ENCODE results near the gene DLEU7. TPM values are rescaled to one million over a fixed set of nuclear protein-coding genes. Genes with fewer than 3 reads are reported as not detected.

Gene DLEU7
- total RNA-seq, 1 experiment from 2014 or later = 1.5 TPM

- H3T11ph ChIP-seq (ENCODE audit: low read length) = no peak overlapping the region
- H2BK5ac ChIP-seq (ENCODE audit: insufficient read length, low read length) = no peak overlapping the region
- H3K23me2 ChIP-seq (ENCODE audit: insufficient read length, low read depth, low read length, poor library complexity, severe bottlenecking) = no peaks in the 10 kb centered on the region
- H3K27me3 ChIP-seq (ENCODE audit: insufficient read depth, low read length) = no peaks in the 10 kb centered on the region
- Mint-ChIP-seq H3K36me3 (ENCODE audit: insufficient read depth in 1 of 3, low read depth in 3 of 3) (peaks cover 4 to 16% (median 5%) of the 10 kb centered on the region in 3 experiments; a peak in 6 of 7 replicates), H3K27me3 (ENCODE audit: low read depth) (no peaks in the 10 kb centered on the region; the same call in 1 of the 2 replicates), H3K4me3 (no peak overlapping the region), H3K9me3 (peaks cover 13% of the 10 kb centered on the region in 2 experiments), H3K4me1 (peaks cover 0 to 2% of the 10 kb centered on the region in 2 experiments; a peak in 2 of 4 replicates), H3K27ac (no peak overlapping the region)
- no peak overlapping the region for H4K5ac ChIP-seq (ENCODE audit: insufficient read length, low read depth, low read length)
- no peak overlapping the region for H2BK12ac ChIP-seq (ENCODE audit: insufficient read length, low read depth, low read length)
- H3K9me3 ChIP-seq (ENCODE audit: control insufficient read depth, low read depth, low read length) = peaks cover 4% of the 10 kb centered on the region
- no peak overlapping the region for H3K9ac ChIP-seq (ENCODE audit: extremely low read depth, insufficient read length, low read length)
- no peaks in the 10 kb centered on the region for H3K79me2 ChIP-seq (ENCODE audit: insufficient read depth, low read length)
- H2BK20ac ChIP-seq (ENCODE audit: low read depth, low read length, poor library complexity, severe bottlenecking) = no peak overlapping the region
- H3K23ac ChIP-seq (ENCODE audit: insufficient read length, low read depth, low read length) = no peak overlapping the region
- no peak overlapping the region for H2AFZ ChIP-seq (ENCODE audit: low read length)
- TF ChIP-seq CTCF (conservative IDR thresholded peaks at IDR 0.05) = no peak
- H4K20me1 ChIP-seq (ENCODE audit: control insufficient read depth, insufficient read depth, insufficient read length) = no peaks in the 10 kb centered on the region
- H2BK120ac ChIP-seq (ENCODE audit: low read depth, low read length, poor library complexity, severe bottlenecking) = no peak overlapping the region
- DNase-seq = no peak
- no peak overlapping the region for H4K8ac ChIP-seq (replicated peaks; ENCODE audit: insufficient read length, low read depth, low read length)
- H3K14ac ChIP-seq (ENCODE audit: insufficient read depth, low read length) = no peak overlapping the region
- no peak overlapping the region for H3K18ac ChIP-seq (ENCODE audit: insufficient read length, low read depth, low read length)
- H3K4me1 ChIP-seq (ENCODE audit: insufficient read depth, low read length) = no peaks in the 10 kb centered on the region; the same call in 1 of the 2 replicates
- H3K79me1 ChIP-seq (ENCODE audit: insufficient read depth, low read depth, low read length, poor library complexity, severe bottlenecking) = no peaks in the 10 kb centered on the region
- no peak overlapping the region for H3K4ac ChIP-seq (ENCODE audit: low read depth, low read length)
- no peak overlapping the region for H3K4me2 ChIP-seq (ENCODE audit: insufficient read depth, insufficient read length, low read length)
- H2AK5ac ChIP-seq (ENCODE audit: insufficient read length, low read length) = no peak overlapping the region
- no CpG with 5 or more reads among the region's 8 CpGs for WGBS (ENCODE audit: extremely low coverage, insufficient read length, low lambda C conversion rate)
- H3K56ac ChIP-seq (ENCODE audit: insufficient read length, low read depth, low read length) = no peak overlapping the region
- H4K91ac ChIP-seq (ENCODE audit: insufficient read length, low read depth, low read length) = no peak overlapping the region
- no peak overlapping the region for H3K27ac ChIP-seq (ENCODE audit: insufficient read length, low read depth, low read length)
- no peak overlapping the region for H2BK15ac ChIP-seq (ENCODE audit: low read depth, low read length)
Observed at GRCh38 chr13:50779443-50780200, 63.9 kb downstream of the DLEU7 start.

Other genes with a start within 250 kb of the DLEU7 start
- 50.8 and 53.9 TPM in 2 replicates for gene RNASEH2B, start 66.1 kb upstream of the DLEU7 start, total RNA-seq (2021)

Data from H9 (cell line).